Esophagus (tissue), 2 donors: ENCODE measurements around the gene KRT34. TPM values are rescaled to one million over a fixed set of nuclear protein-coding genes. Genes with fewer than 3 reads are reported as not detected.

Experiments used
- H3K27ac ChIP-seq, 2 donors: one replicate each; pipeline ENCODE4 v1.5.1; 2013; ENCODE audit warnings: low read depth in 2 of 2, mild to moderate bottlenecking in 2 of 2, inconsistent platforms in 1 of 2, low read length in 1 of 2, moderate library complexity in 1 of 2
- H3K27me3 ChIP-seq, 2 donors: one replicate each; pipeline ENCODE4 v1.6.1; 2013; ENCODE audit warnings: low read length in 2 of 2, control low read depth in 1 of 2, mild to moderate bottlenecking in 1 of 2; ENCODE audit not compliant: insufficient read depth in 2 of 2, control insufficient read depth in 1 of 2
- H3K36me3 ChIP-seq, 2 donors: one replicate each; pipeline ENCODE4 v1.6.1; 2013; ENCODE audit warnings: low read length in 1 of 2; ENCODE audit not compliant: control insufficient read depth in 2 of 2, insufficient read depth in 2 of 2
- H3K4me1 ChIP-seq, 2 donors: one replicate each; pipeline ENCODE4 v1.6.1; 2013; ENCODE audit warnings: low read length in 1 of 2; ENCODE audit not compliant: control insufficient read depth in 2 of 2, insufficient read depth in 2 of 2
- H3K4me3 ChIP-seq, 2 donors: one replicate each; pipeline ENCODE4 v1.5.1; 2013; ENCODE audit warnings: low read length in 2 of 2, mild to moderate bottlenecking in 2 of 2, low read depth in 1 of 2, moderate library complexity in 1 of 2
- H3K9me3 ChIP-seq, 2 donors: one replicate each; pipeline ENCODE4 v1.6.1; 2013; ENCODE audit warnings: mild to moderate bottlenecking in 2 of 2, low read depth in 1 of 2, low read length in 1 of 2, moderate library complexity in 1 of 2; ENCODE audit not compliant: control insufficient read depth in 2 of 2, insufficient read depth in 1 of 2
- WGBS, 2 donors: extraction: QIAGEN DNeasy Blood & Tissue Kit; methylation state at CpG; one replicate each; pipeline ENCODE4 v1.1.7; 2013; 5-methylcytosine and 5-hydroxymethylcytosine counted together
- polyA plus RNA-seq, 2 donors: library from polyadenylated mRNA; stranded (reverse); fragments of 200-250 nt; gene quantifications; one replicate each; pipeline ENCODE4 v1.2.3, GENCODE V29; 2013
- donor health status: healthy with polysubstance abuse.
- donor health status: Bipolar disorder and iron deficiency.

KRT34 gene
- polyA plus RNA-seq, 2 donors = 0.19 to 0.20 TPM

DNA sequence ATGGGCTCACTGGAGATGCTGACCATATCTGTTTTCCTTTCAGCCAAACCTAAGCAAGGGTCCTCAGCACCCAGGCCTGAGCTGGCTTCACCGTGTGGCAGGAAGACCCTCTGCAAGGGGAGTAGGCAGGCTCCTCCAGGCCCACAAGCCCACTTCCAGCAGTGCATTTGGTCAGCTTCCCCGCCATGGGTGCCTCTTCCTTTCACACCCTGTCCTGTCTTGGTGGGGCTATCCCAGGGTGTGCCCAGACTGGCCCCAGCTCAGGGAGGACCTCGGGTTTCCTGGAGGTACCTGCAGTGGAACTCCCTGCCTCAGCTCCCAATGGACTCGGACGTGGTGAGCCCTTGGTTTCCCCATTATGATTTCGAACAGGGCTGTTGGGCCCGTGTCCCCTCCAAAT is 53.9 kb downstream of the KRT34 start:
- no peaks in the 10 kb centered on the region for H3K27me3 ChIP-seq
- peaks cover 2 to 8% of the 10 kb centered on the region in 2 donors for H3K4me1 ChIP-seq
- no peaks in the 10 kb centered on the region for H3K9me3 ChIP-seq
- 85 to 91% methylated on average over 7 of the region's 7 CpGs for WGBS, 2 donors
- H3K4me3 ChIP-seq = no peak overlapping the region
- H3K36me3 ChIP-seq = no peaks in the 10 kb centered on the region
- no peak overlapping the region for H3K27ac ChIP-seq

Other genes starting within 250 kb of the KRT34 start
- gene KRTAP4-6, start 241.8 kb downstream of the KRT34 start, polyA plus RNA-seq = not detected
- not detected for gene KRTAP4-5, start 232.5 kb downstream of the KRT34 start, polyA plus RNA-seq
- not detected for gene KRTAP4-4, start 221.6 kb downstream of the KRT34 start, polyA plus RNA-seq
- not detected for gene KRTAP4-3, start 214.1 kb downstream of the KRT34 start, polyA plus RNA-seq
- gene KRTAP4-2, start 204.1 kb downstream of the KRT34 start, polyA plus RNA-seq = not detected
- gene KRTAP4-1, start 197.4 kb downstream of the KRT34 start, polyA plus RNA-seq = not detected
- not detected for gene KRTAP9-1, start 192.4 kb downstream of the KRT34 start, polyA plus RNA-seq
- gene KRTAP9-2, start 155.7 kb downstream of the KRT34 start, polyA plus RNA-seq = not detected
- not detected for gene KRTAP9-3, start 149.9 kb downstream of the KRT34 start, polyA plus RNA-seq
- not detected for gene KRTAP9-8, start 144.3 kb downstream of the KRT34 start, polyA plus RNA-seq
- not detected for gene KRTAP9-4, start 132.6 kb downstream of the KRT34 start, polyA plus RNA-seq
- not detected for gene KRTAP9-9, start 126.9 kb downstream of the KRT34 start, polyA plus RNA-seq
- not detected for gene KRTAP9-6, start 116.9 kb downstream of the KRT34 start, polyA plus RNA-seq
- gene KRTAP9-7, start 106.6 kb downstream of the KRT34 start, polyA plus RNA-seq = not detected
- gene KRTAP29-1, start 79.5 kb downstream of the KRT34 start, polyA plus RNA-seq = not detected
- not detected for gene KRTAP16-1, start 73.0 kb downstream of the KRT34 start, polyA plus RNA-seq
- not detected for gene KRTAP17-1, start 66.6 kb downstream of the KRT34 start, polyA plus RNA-seq
- 1 to 10 TPM in 1 of 2 donors, under 1 TPM in 1; 0.69 to 1.2 TPM for gene KRT33A, start 31.5 kb downstream of the KRT34 start, polyA plus RNA-seq
- gene KRT33B, start 12.5 kb downstream of the KRT34 start, polyA plus RNA-seq = under 1 TPM; 0.12 to 0.16 TPM
- 10 to 100 TPM in 1 of 2 donors, 1 to 10 TPM in 1; 3.8 to 16.7 TPM for gene KRT31, start 15.3 kb upstream of the KRT34 start, polyA plus RNA-seq
- not detected for gene KRT37, start 42.3 kb upstream of the KRT34 start, polyA plus RNA-seq
- under 1 TPM in 1 of 2 donors, not detected in 1; 0.02 TPM for gene KRT38, start 58.7 kb upstream of the KRT34 start, polyA plus RNA-seq
- 1 to 10 TPM; 1.9 to 8.5 TPM for gene KRT32, start 85.1 kb upstream of the KRT34 start, polyA plus RNA-seq
- gene KRT35, start 98.8 kb upstream of the KRT34 start, polyA plus RNA-seq = not detected
- under 1 TPM; 0.07 to 0.10 TPM for gene KRT36, start 107.6 kb upstream of the KRT34 start, polyA plus RNA-seq
- over 10,000 TPM; 46,015 to 60,858 TPM for gene KRT13, start 123.3 kb upstream of the KRT34 start, polyA plus RNA-seq
- gene KRT15, start 136.6 kb upstream of the KRT34 start, polyA plus RNA-seq = 1,000 to 10,000 TPM; 1,457 to 2,808 TPM
- 1,000 to 10,000 TPM in 1 of 2 donors, 100 to 1,000 TPM in 1; 506 to 1,087 TPM for gene KRT19, start 146.0 kb upstream of the KRT34 start, polyA plus RNA-seq
- under 1 TPM; 0.12 to 0.24 TPM for gene KRT9, start 189.8 kb upstream of the KRT34 start, polyA plus RNA-seq
- 1,000 to 10,000 TPM in 1 of 2 donors, 100 to 1,000 TPM in 1; 516 to 1,961 TPM for gene KRT14, start 204.6 kb upstream of the KRT34 start, polyA plus RNA-seq
- gene KRT16, start 230.5 kb upstream of the KRT34 start, polyA plus RNA-seq = 100 to 1,000 TPM; 413 to 534 TPM
- 100 to 1,000 TPM in 1 of 2 donors, 10 to 100 TPM in 1; 92.9 to 191 TPM for gene KRT17, start 242.3 kb upstream of the KRT34 start, polyA plus RNA-seq